RWPE1 (cell line): ENCODE measurements around the gene CROCC.

Experiments used
- CTCF ChIA-PET: fragments of 350-600 bp; sonication (Branson Sonifier 250); formaldehyde crosslinking; extraction: SDS; loops from one replicate; lab custom pipeline; 2021; lab: Yijun Ruan, JAX
- POLR2A ChIA-PET: fragments of 400-600 bp; formaldehyde crosslinking; extraction: SDS; loops from one replicate; lab custom pipeline; 2020; ENCODE audit warnings: antibody characterized with exemption; ENCODE audit not compliant: low non-redundant PET; lab: Yijun Ruan, JAX
- DNase-seq: peaks from one replicate; pipeline ENCODE4 v3.0.0; 2012; ENCODE audit warnings: low spot score
- H3K27ac ChIP-seq: fragments of 450-650 bp; 2 replicates; pipeline ENCODE4 v1.5.1; 2017
- TF ChIP-seq, protein P1 (sequence below): fragments of 450-650 bp; conservative IDR thresholded peaks from 2 replicates; pipeline ENCODE4 v1.5.1; 2017; ENCODE audit warnings: low read depth, mild to moderate bottlenecking

CROCC gene

GRCh38 chr1:16996845-16997244 lies 75.1 kb downstream of the CROCC start:
- ChIA-PET CTCF (interaction anchor here (0.7 kb wide), 1 partner anchor 51 kb away, joined by 3 read pairs; no protein-coding TSS in a partner anchor), POLR2A (no interaction called here)

GRCh38 chr1:16998589-16998988 lies 76.9 kb downstream of the CROCC start:
- CTCF ChIA-PET = no interaction called here
- POLR2A ChIA-PET = no interaction called here
- TF ChIP-seq, protein P1, sequence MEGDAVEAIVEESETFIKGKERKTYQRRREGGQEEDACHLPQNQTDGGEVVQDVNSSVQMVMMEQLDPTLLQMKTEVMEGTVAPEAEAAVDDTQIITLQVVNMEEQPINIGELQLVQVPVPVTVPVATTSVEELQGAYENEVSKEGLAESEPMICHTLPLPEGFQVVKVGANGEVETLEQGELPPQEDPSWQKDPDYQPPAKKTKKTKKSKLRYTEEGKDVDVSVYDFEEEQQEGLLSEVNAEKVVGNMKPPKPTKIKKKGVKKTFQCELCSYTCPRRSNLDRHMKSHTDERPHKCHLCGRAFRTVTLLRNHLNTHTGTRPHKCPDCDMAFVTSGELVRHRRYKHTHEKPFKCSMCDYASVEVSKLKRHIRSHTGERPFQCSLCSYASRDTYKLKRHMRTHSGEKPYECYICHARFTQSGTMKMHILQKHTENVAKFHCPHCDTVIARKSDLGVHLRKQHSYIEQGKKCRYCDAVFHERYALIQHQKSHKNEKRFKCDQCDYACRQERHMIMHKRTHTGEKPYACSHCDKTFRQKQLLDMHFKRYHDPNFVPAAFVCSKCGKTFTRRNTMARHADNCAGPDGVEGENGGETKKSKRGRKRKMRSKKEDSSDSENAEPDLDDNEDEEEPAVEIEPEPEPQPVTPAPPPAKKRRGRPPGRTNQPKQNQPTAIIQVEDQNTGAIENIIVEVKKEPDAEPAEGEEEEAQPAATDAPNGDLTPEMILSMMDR = no peak
- no peak overlapping the region for H3K27ac ChIP-seq
- no peak for DNase-seq

More at GRCh38 chr1:16996845-16997244, 75.1 kb downstream of the CROCC start:
- no peak overlapping the region for H3K27ac ChIP-seq
- no peak for DNase-seq
- TF ChIP-seq, protein P1 = no peak

DNA sequence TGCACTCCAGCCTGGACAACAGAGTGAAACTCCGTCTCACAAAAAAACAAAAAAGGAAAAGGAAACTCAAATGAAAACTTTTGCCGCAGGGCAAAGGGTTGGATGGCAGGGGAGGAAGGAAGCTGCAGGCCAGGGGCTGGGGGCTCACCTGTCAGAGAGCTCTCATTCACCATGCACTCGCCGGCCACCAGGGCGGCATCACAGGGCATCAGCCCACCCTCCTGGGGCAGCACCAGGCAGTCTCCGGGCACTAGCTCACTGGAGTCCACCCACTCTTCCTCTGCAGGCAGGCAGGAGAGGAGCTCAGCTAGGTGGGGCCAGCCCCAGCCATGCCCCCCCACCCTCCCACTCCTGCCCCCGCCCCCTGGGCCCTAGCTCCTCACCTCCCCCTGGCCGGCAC lies 78.1 kb downstream of the CROCC start:
- no peak for DNase-seq

GRCh38 chr1:17001760-17002523 lies 80.2 kb downstream of the CROCC start:
- TF ChIP-seq, protein P1 = no peak
- ChIA-PET CTCF (no interaction called here), POLR2A (no interaction called here)
- no peak overlapping the region for H3K27ac ChIP-seq
- DNase-seq = no peak

More for the DNA sequence above, 78.1 kb downstream of the CROCC start:
- TF ChIP-seq, protein P1 = no peak
- ChIA-PET CTCF (interaction anchor here (1.0 to 1.4 kb wide), 2 partner anchors 12 to 13 kb away, joined by 3 to 5 read pairs; no protein-coding TSS in a partner anchor), POLR2A (no interaction called here)
- no peak overlapping the region for H3K27ac ChIP-seq

- ChIA-PET POLR2A (no interaction called here), CTCF (interaction anchor here (0.7 kb wide), 1 partner anchor 204 kb away, joined by 3 read pairs; no protein-coding TSS in a partner anchor)
- no peak for DNase-seq
- H3K27ac ChIP-seq = no peak overlapping the region; the same call in 1 of the 2 replicates
- TF ChIP-seq, protein P1 = no peak
Measured at GRCh38 chr1:17002524-17002902, 80.8 kb downstream of the CROCC start.

- POLR2A ChIA-PET = no interaction called here
- TF ChIP-seq, protein P1 = no peak
- CTCF ChIA-PET = interaction anchor here (0.7 to 0.9 kb wide), 3 partner anchors 18 to 34 kb away, joined by 3 to 4 read pairs (median 4); no protein-coding TSS in a partner anchor
- DNase-seq = no peak
- H3K27ac ChIP-seq = peak overlapping the region; percentile 78
Measured at GRCh38 chr1:17004466-17005364, 83.0 kb downstream of the CROCC start.
